Liver (tissue), 10 donors: Measurements from ENCODE around the gene DEGS2. TPM values are rescaled to one million over a fixed set of nuclear protein-coding genes. Genes with fewer than 3 reads are reported as not detected.

Experiments used
- DNase-seq: peaks from one replicate; pipeline ENCODE4 v3.0.0-alpha.2; 2017; ENCODE audit warnings: low spot score
- H3K27ac ChIP-seq, 2 donors: one replicate each; pipeline ENCODE4 v1.7.0; 2013; ENCODE audit warnings: inconsistent platforms in 2 of 2, low read length in 2 of 2, control low read depth in 1 of 2, low read depth in 1 of 2, mild to moderate bottlenecking in 1 of 2
- H3K27me3 ChIP-seq, 4 donors: one replicate each; pipeline versions ENCODE4 v1.6.1 to v1.7.0; 2013; ENCODE audit warnings: low read length in 3 of 4, inconsistent platforms in 1 of 4, mild to moderate bottlenecking in 1 of 4, moderate library complexity in 1 of 4; ENCODE audit not compliant: control insufficient read depth in 4 of 4, insufficient read depth in 4 of 4
- H3K36me3 ChIP-seq, 4 donors: one replicate each; pipeline versions ENCODE4 v1.6.1 to v1.7.0; 2013; ENCODE audit warnings: low read length in 3 of 4, mild to moderate bottlenecking in 3 of 4, low read depth in 1 of 4, moderate library complexity in 1 of 4; ENCODE audit not compliant: control insufficient read depth in 4 of 4, insufficient read depth in 3 of 4
- H3K4me1 ChIP-seq, 4 donors: one replicate each; pipeline versions ENCODE4 v1.6.1 to v1.7.0; 2013; ENCODE audit warnings: low read length in 3 of 4, mild to moderate bottlenecking in 3 of 4, moderate library complexity in 1 of 4; ENCODE audit not compliant: control insufficient read depth in 4 of 4, insufficient read depth in 4 of 4
- H3K4me3 ChIP-seq, 3 donors: one replicate each; pipeline versions ENCODE4 v1.6.1 to v1.7.0; 2013; ENCODE audit warnings: low read length in 3 of 3, control low read depth in 1 of 3, low read depth in 1 of 3, mild to moderate bottlenecking in 1 of 3
- H3K9ac ChIP-seq, 2 donors: one replicate each; pipeline ENCODE4 v1.7.0; 2013; ENCODE audit warnings: low read length in 2 of 2, mild to moderate bottlenecking in 2 of 2, moderate library complexity in 2 of 2, control low read depth in 1 of 2, low read depth in 1 of 2
- H3K9me3 ChIP-seq, 4 donors: one replicate each; pipeline versions ENCODE4 v1.6.1 to v1.7.0; 2013; ENCODE audit warnings: low read length in 3 of 4; ENCODE audit not compliant: control insufficient read depth in 4 of 4
- EGR1 ChIP-seq, 2 donors: IDR thresholded peaks; 2 replicates each; pipeline ENCODE4 v1.6.1; 2016 to 2018; ENCODE audit warnings: antibody characterized with exemption in 2 of 2, low read depth in 2 of 2
- HNF4A ChIP-seq, 2 donors: conservative IDR thresholded peaks; 2 replicates each; pipeline ENCODE4 v1.6.1; 2016; ENCODE audit warnings: antibody characterized with exemption in 2 of 2, mild to moderate bottlenecking in 2 of 2
- WGBS: extraction: QIAGEN DNeasy Blood & Tissue Kit; methylation state at CpG from one replicate; pipeline ENCODE4 v1.1.7; 2013; 5-methylcytosine and 5-hydroxymethylcytosine counted together
- polyA plus RNA-seq, 2 donors: library from polyadenylated mRNA; stranded (reverse) in 1 of 2; unstranded in 1 of 2; fragments of 200-250 nt in 1 of 2; fragments of >200 nt in 1 of 2; fragmentation: Nextera tagmentation in 1 of 2; extraction: Ambion mirVana in 1 of 2; gene quantifications; one replicate each; pipeline versions ENCODE4 v1.2.1 to v1.2.3, GENCODE V29; 2013 to 2015
- small RNA-seq: library from RNA; depleted of rRNA; stranded (forward); fragments of <200 nt; gene quantifications from one replicate; pipeline ENCODE3, GENCODE V24; 2014
- total RNA-seq, 2 donors: library from RNA; depleted of rRNA; stranded (reverse); fragments of >200 nt; gene quantifications; one replicate each; pipeline ENCODE4 v1.2.3, GENCODE V29; 2014
- donor health status: healthy.
- donor health status: healthy.
- donor health status: healthy.
- donor health status: healthy.
- donor health status: healthy.

Gene DEGS2
- total and polyA plus RNA-seq, 4 donors: 0.13 to 0.42 (median 0.27) TPM

- peaks cover 3 to 16% (median 11%) of the 10 kb centered on the region in 4 donors for H3K36me3 ChIP-seq
- H3K27ac ChIP-seq: no peak overlapping the region
- no peaks in the 10 kb centered on the region for H3K9me3 ChIP-seq
- no peak for DNase-seq
- H3K9ac ChIP-seq: no peak overlapping the region
- no peak overlapping the region for H3K4me3 ChIP-seq
- 93% methylated on average over 3 of the region's 3 CpGs for WGBS
- no peaks in the 10 kb centered on the region for H3K4me1 ChIP-seq
- no peaks in the 10 kb centered on the region for H3K27me3 ChIP-seq
- TF ChIP-seq EGR1 (IDR thresholded peaks at IDR 0.05; ENCODE audit: low read depth in 2 of 2) (no peak), HNF4A (conservative IDR thresholded peaks at IDR 0.05) (no peak)
Measured at GRCh38 chr14:100096656-100097055, 62.8 kb downstream of the DEGS2 start.

Small RNA genes within 50 kb of the gene (small RNA-seq; reads per million reads assigned to genes)
- gene MIR151B (1.9 reads per million, percentile 87 among the genes with 10 or more reads in this experiment), gene MIR342 (19.4 reads per million, percentile 96 among the genes with 10 or more reads in this experiment)

Other genes with a start within 250 kb of the DEGS2 start
- gene EVL, start 94.2 kb downstream of the DEGS2 start, total RNA-seq: 10 to 100 TPM; 11.3 to 85.9 TPM
- gene EVL, start 94.2 kb downstream of the DEGS2 start, polyA plus RNA-seq: 10 to 100 TPM; 33.2 to 34.7 TPM
- 10 to 100 TPM; 30.0 to 37.4 TPM for gene YY1, start 79.5 kb upstream of the DEGS2 start, total RNA-seq
- gene YY1, start 79.5 kb upstream of the DEGS2 start, polyA plus RNA-seq: 10 to 100 TPM; 15.8 to 27.5 TPM
- gene SLC25A29, start 146.8 kb upstream of the DEGS2 start, total RNA-seq: 10 to 100 TPM in 1 of 2 donors, 1 to 10 TPM in 1; 4.4 to 13.9 TPM
- 10 to 100 TPM in 1 of 2 donors, 1 to 10 TPM in 1; 2.4 to 13.4 TPM for gene SLC25A29, start 146.8 kb upstream of the DEGS2 start, polyA plus RNA-seq
- gene SLC25A47, start 163.7 kb upstream of the DEGS2 start, total RNA-seq: 100 to 1,000 TPM in 1 of 2 donors, 10 to 100 TPM in 1; 23.7 to 454 TPM
- 100 to 1,000 TPM; 128 to 469 TPM for gene SLC25A47, start 163.7 kb upstream of the DEGS2 start, polyA plus RNA-seq
- gene WDR25, start 216.8 kb upstream of the DEGS2 start, total RNA-seq: 1 to 10 TPM; 5.1 to 8.3 TPM
- gene WDR25, start 216.8 kb upstream of the DEGS2 start, polyA plus RNA-seq: 1 to 10 TPM; 3.2 to 5.0 TPM